ENCODE measurements around the gene PKP4. TPM values are rescaled to one million over a fixed set of nuclear protein-coding genes. Genes with fewer than 3 reads are reported as not detected.

Gene PKP4
- polyA plus RNA-seq, 1 experiment, result 47.0 TPM

DNA sequence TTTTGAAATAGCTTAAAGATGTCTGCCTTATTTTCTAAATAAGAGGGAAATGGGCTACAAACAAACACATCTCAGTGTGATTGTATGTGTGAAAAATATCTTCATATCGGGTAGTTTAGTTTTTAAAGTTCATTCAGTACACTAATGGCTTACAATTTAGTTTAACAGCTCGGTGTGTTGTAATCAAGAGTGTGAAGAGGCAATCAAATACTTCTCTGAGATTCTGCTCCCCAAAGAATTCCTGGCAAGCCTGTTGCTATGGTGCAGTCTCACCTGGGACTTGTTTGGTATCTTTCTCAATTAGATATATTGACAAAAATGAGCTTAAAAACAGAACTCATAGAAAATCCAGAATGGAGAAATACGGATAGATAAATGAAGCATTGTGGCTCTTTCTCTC lies 99.4 kb downstream of the PKP4 start:
- no peak for DNase-seq (ENCODE audit: low read depth)
- no peaks in the 10 kb centered on the region for H3K36me3 ChIP-seq (ENCODE audit: control insufficient read depth, insufficient read depth, low read length)
- no peaks in the 10 kb centered on the region for H3K27me3 ChIP-seq (ENCODE audit: control insufficient read depth, insufficient read depth, low read length)
- ChIA-PET POLR2A (no interaction called here), CTCF (interaction anchor here (1.5 kb wide), 1 partner anchor 17 kb away, joined by 3 read pairs; no protein-coding TSS in a partner anchor)
- TF ChIP-seq, protein P1, sequence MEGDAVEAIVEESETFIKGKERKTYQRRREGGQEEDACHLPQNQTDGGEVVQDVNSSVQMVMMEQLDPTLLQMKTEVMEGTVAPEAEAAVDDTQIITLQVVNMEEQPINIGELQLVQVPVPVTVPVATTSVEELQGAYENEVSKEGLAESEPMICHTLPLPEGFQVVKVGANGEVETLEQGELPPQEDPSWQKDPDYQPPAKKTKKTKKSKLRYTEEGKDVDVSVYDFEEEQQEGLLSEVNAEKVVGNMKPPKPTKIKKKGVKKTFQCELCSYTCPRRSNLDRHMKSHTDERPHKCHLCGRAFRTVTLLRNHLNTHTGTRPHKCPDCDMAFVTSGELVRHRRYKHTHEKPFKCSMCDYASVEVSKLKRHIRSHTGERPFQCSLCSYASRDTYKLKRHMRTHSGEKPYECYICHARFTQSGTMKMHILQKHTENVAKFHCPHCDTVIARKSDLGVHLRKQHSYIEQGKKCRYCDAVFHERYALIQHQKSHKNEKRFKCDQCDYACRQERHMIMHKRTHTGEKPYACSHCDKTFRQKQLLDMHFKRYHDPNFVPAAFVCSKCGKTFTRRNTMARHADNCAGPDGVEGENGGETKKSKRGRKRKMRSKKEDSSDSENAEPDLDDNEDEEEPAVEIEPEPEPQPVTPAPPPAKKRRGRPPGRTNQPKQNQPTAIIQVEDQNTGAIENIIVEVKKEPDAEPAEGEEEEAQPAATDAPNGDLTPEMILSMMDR (IDR thresholded peaks at IDR 0.05; ENCODE audit: insufficient read depth, low read depth, low read length), result no peak
- no peak overlapping the region for H3K4me3 ChIP-seq (ENCODE audit: low read depth, low read length)

DNA sequence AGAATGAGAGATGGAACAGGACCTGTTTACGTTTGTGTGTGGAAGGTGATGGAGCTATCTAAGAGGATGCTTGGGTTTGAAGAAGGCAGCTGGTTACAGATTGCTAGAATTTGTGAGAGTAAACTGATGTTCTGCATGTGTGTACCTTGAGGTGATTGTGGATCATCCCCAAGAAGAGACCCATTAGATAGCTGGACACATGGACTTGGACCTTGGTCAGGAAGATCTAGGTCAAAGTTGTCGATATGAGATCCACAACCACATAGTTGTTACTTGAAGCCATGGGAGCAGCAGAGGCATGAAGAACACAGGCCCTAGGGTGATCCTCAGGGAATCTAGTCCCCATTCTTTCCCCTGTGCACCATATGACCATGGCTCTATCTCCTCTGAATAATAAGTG lies 101.0 kb downstream of the PKP4 start:
- TF ChIP-seq, protein P1 (IDR thresholded peaks at IDR 0.05; ENCODE audit: insufficient read depth, low read depth, low read length), result no peak
- no peak for DNase-seq (ENCODE audit: low read depth)
- CTCF ChIA-PET, result no interaction called here
- H3K36me3 ChIP-seq (ENCODE audit: control insufficient read depth, insufficient read depth, low read length), result no peaks in the 10 kb centered on the region
- no peaks in the 10 kb centered on the region for H3K27me3 ChIP-seq (ENCODE audit: control insufficient read depth, insufficient read depth, low read length)
- POLR2A ChIA-PET, result no interaction called here
- H3K4me3 ChIP-seq (ENCODE audit: low read depth, low read length), result no peak overlapping the region

DNA sequence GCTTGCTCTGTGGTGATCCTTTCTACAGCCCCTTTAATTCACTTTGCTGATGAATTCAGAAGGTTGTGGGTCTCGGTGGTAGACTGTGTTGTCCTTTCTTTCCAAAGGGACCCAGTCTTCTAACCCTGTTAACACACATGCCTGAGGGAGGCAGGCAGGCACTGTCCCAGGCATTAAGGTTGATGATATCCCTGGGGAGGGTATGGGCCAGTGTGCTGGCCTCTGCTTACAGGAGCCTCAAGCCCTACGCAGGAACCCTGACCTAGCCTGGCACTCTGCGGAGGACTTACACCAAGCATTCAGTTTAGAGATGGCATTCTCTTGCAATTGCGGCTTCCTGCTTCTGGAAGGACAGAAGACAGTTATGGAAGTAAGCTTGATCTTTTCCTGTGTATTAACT lies 102.5 kb downstream of the PKP4 start:
- Histone ChIP-seq H3K27me3 (ENCODE audit: control insufficient read depth, insufficient read depth, low read length) (no peaks in the 10 kb centered on the region), H3K36me3 (ENCODE audit: control insufficient read depth, insufficient read depth, low read length) (no peaks in the 10 kb centered on the region), H3K4me3 (ENCODE audit: low read depth, low read length) (no peak overlapping the region)
- CTCF ChIA-PET, result no interaction called here
- DNase-seq (ENCODE audit: low read depth), result no peak
- POLR2A ChIA-PET, result no interaction called here
- TF ChIP-seq, protein P1 (IDR thresholded peaks at IDR 0.05; ENCODE audit: insufficient read depth, low read depth, low read length), result no peak

DNA sequence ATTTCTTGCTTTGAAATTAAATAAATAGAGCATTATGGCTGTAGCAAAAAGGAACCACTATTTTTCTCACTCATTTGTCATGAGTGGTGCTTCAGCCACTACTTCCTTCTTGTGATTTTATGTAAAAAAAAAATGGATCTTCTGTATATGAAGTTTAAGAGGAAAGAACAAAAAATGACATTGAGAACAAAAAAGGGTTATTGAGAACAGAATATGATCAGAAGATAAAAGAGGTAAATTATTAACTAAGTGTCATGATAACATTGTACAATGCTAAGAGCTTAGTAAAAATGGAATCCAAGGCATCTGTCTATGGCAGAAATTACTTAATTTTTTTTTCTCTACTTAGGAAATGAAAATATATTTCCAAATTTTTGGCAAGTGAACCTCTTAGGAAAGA lies 103.5 kb downstream of the PKP4 start:
- TF ChIP-seq, protein P1 (IDR thresholded peaks at IDR 0.05; ENCODE audit: insufficient read depth, low read depth, low read length), result no peak
- ChIA-PET POLR2A (no interaction called here), CTCF (no interaction called here)
- Histone ChIP-seq H3K27me3 (ENCODE audit: control insufficient read depth, insufficient read depth, low read length) (no peaks in the 10 kb centered on the region), H3K4me3 (ENCODE audit: low read depth, low read length) (no peak overlapping the region), H3K36me3 (ENCODE audit: control insufficient read depth, insufficient read depth, low read length) (no peaks in the 10 kb centered on the region)
- DNase-seq (ENCODE audit: low read depth), result no peak

DNA sequence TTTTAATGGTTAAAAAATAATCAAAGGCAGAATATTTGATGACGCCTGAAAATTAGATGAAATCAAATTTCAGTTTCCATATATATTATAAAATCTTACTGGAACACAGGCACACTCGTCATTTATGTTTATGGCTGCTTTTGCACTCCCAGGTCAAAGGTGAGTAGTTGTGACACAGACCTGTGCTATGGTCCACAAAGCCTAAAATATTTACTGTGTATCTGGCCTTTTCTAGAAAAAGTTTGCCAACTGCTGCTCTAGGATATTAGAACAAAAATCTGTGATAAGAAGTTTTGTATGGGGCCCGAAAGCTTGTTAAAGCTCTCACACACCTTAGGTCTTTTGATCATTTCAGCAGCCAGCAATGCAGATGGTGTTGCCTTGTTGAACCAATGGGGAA lies 104.3 kb downstream of the PKP4 start:
- POLR2A ChIA-PET, result no interaction called here
- TF ChIP-seq, protein P1 (IDR thresholded peaks at IDR 0.05; ENCODE audit: insufficient read depth, low read depth, low read length), result no peak
- no peaks in the 10 kb centered on the region for H3K36me3 ChIP-seq (ENCODE audit: control insufficient read depth, insufficient read depth, low read length)
- CTCF ChIA-PET, result no interaction called here
- no peak overlapping the region for H3K4me3 ChIP-seq (ENCODE audit: low read depth, low read length)
- no peak for DNase-seq (ENCODE audit: low read depth)
- H3K27me3 ChIP-seq (ENCODE audit: control insufficient read depth, insufficient read depth, low read length), result no peaks in the 10 kb centered on the region

Measured in BJ (cell line).